ENCODE data around the gene GPR65. TPM values are rescaled to one million over a fixed set of nuclear protein-coding genes. Genes with fewer than 3 reads are reported as not detected.
A peak's percentile ranks its signal among the peaks of the same experiment; 100 is the strongest.

Gene GPR65
- total and polyA plus RNA-seq, 3 donors from 2014 or later = 0.08 to 0.96 (median 0.31) TPM

- H3K4me3 ChIP-seq = no peak overlapping the region
- no peaks in the 10 kb centered on the region for H3K9me3 ChIP-seq
- no peaks in the 10 kb centered on the region for H3K27me3 ChIP-seq
- no peaks in the 10 kb centered on the region for H3K36me3 ChIP-seq (ENCODE audit: low read depth, missing control alignments)
- intact Hi-C loops (cut with DNase I; ENCODE audit: low total_unique reads) = no loop called here
- H3K27ac ChIP-seq = no peak overlapping the region
- DNase-seq = no peak
- peaks cover 25% of the 10 kb centered on the region for H3K4me1 ChIP-seq
- TF ChIP-seq CTCF (IDR thresholded peaks at IDR 0.05) = no peak
- TF ChIP-seq POLR2A (IDR thresholded peaks at IDR 0.05) = no peak
- 83 to 95% methylated on average over 5 of the region's 5 CpGs for WGBS, 2 donors
These were observed 15.5 kb upstream of the GPR65 start for GRCh38 chr14:87989221-87989955.

GRCh38 chr14:87989956-87990299 lies 15.0 kb upstream of the GPR65 start:
- Histone ChIP-seq H3K9me3 (no peaks in the 10 kb centered on the region), H3K27ac (peak overlapping the region in 1 of 2 donors; percentile 98), H3K36me3 (ENCODE audit: low read depth, missing control alignments) (no peaks in the 10 kb centered on the region), H3K27me3 (no peaks in the 10 kb centered on the region), H3K4me1 (peaks cover 31% of the 10 kb centered on the region), H3K4me3 (no peak overlapping the region)
- no peak for DNase-seq
- WGBS, 2 donors = 95 to 97% methylated on average over 2 of the region's 2 CpGs
- TF ChIP-seq CTCF (IDR thresholded peaks at IDR 0.05) (no peak), POLR2A (IDR thresholded peaks at IDR 0.05) (no peak)
- intact Hi-C loops (cut with DNase I; ENCODE audit: low total_unique reads) = no loop called here

GRCh38 chr14:87990682-87991081 lies 14.3 kb upstream of the GPR65 start:
- peak; percentile 38 for DNase-seq
- 45 to 48% methylated on average over 4 of the region's 4 CpGs for WGBS, 2 donors
- no peaks in the 10 kb centered on the region for H3K27me3 ChIP-seq
- H3K4me3 ChIP-seq = no peak overlapping the region
- H3K9me3 ChIP-seq = no peaks in the 10 kb centered on the region
- intact Hi-C loops (cut with DNase I; ENCODE audit: low total_unique reads) = no loop called here
- no peaks in the 10 kb centered on the region for H3K36me3 ChIP-seq (ENCODE audit: low read depth, missing control alignments)
- H3K4me1 ChIP-seq = peaks cover 38% of the 10 kb centered on the region
- TF ChIP-seq POLR2A (IDR thresholded peaks at IDR 0.05) = no peak
- TF ChIP-seq CTCF (IDR thresholded peaks at IDR 0.05) = no peak
- peak overlapping the region; percentile 60 to 98 for H3K27ac ChIP-seq

GRCh38 chr14:87992346-87992717 lies 12.6 kb upstream of the GPR65 start:
- intact Hi-C loops (cut with DNase I; ENCODE audit: low total_unique reads) = no loop called here

More at GRCh38 chr14:87992346-87992717, 12.6 kb upstream of the GPR65 start:
- no peak for TF ChIP-seq POLR2A (IDR thresholded peaks at IDR 0.05)
- TF ChIP-seq CTCF (IDR thresholded peaks at IDR 0.05) = no peak
- Histone ChIP-seq H3K27me3 (no peaks in the 10 kb centered on the region), H3K4me1 (peaks cover 51% of the 10 kb centered on the region), H3K27ac (peak overlapping the region; percentile 93 to 98), H3K36me3 (ENCODE audit: low read depth, missing control alignments) (no peaks in the 10 kb centered on the region), H3K9me3 (no peaks in the 10 kb centered on the region), H3K4me3 (peak overlapping the region; percentile 78 to 85)
- 2 to 3% methylated on average over 18 to 20 of the region's 20 CpGs for WGBS, 2 donors
- no peak for DNase-seq
